Fibroblast of lung (primary cell): ENCODE data around the gene DPYSL4. TPM values are rescaled to one million over a fixed set of nuclear protein-coding genes. Genes with fewer than 3 reads are reported as not detected.

Experiments used
- DNase-seq, 2 donors: peaks; one replicate each; pipeline versions ENCODE4 v3.0.0 to v3.0.0-alpha.2; 2010; ENCODE audit warnings: low read depth in 2 of 2
- H2AFZ ChIP-seq: 2 replicates; pipeline ENCODE4 v1.5.1; 2012; ENCODE audit warnings: low read length, control low read depth, inconsistent platforms
- H3K27ac ChIP-seq: 2 replicates; pipeline ENCODE4 v1.5.1; 2011; ENCODE audit warnings: low read length, control low read depth; ENCODE audit not compliant: insufficient read depth
- H3K27me3 ChIP-seq: 2 replicates; pipeline ENCODE4 v1.5.1; 2011; ENCODE audit warnings: mild to moderate bottlenecking, low read length; ENCODE audit not compliant: control insufficient read depth, insufficient read depth
- H3K36me3 ChIP-seq: 2 replicates; pipeline ENCODE4 v1.5.1; 2011; ENCODE audit warnings: low read length; ENCODE audit not compliant: control insufficient read depth, insufficient read depth
- H3K4me1 ChIP-seq: 2 replicates; pipeline ENCODE4 v1.5.1; 2011; ENCODE audit warnings: low read length; ENCODE audit not compliant: control insufficient read depth, insufficient read depth; ENCODE audit errors: extremely low read depth
- H3K4me2 ChIP-seq: 2 replicates; pipeline ENCODE4 v1.5.1; 2011; ENCODE audit warnings: low read length, control low read depth; ENCODE audit not compliant: insufficient read depth; ENCODE audit errors: extremely low read depth
- H3K4me3 ChIP-seq, 4 experiments: fragments of 200-600 bp in 1 of 4; sonication (generic) in 1 of 4; replicated peaks in 1 of 4; 2 replicates each; pipeline ENCODE4 v1.5.1; 2011 to 2016; ENCODE audit warnings: low read length in 4 of 4, low read depth in 3 of 4, mild to moderate bottlenecking in 3 of 4, control low read depth in 2 of 4, inconsistent platforms in 1 of 4, mixed read lengths in 1 of 4; ENCODE audit not compliant: insufficient read depth in 1 of 4; ENCODE audit errors: control extremely low read depth in 1 of 4
- H3K79me2 ChIP-seq: 2 replicates; pipeline ENCODE4 v1.5.1; 2012; ENCODE audit warnings: mild to moderate bottlenecking, low read length, inconsistent platforms; ENCODE audit not compliant: control insufficient read depth, insufficient read depth
- H3K9ac ChIP-seq: 2 replicates; pipeline ENCODE4 v1.5.1; 2011; ENCODE audit warnings: mild to moderate bottlenecking, low read length, control low read depth; ENCODE audit not compliant: insufficient read depth
- H3K9me3 ChIP-seq: 2 replicates; pipeline ENCODE4 v1.5.1; 2012; ENCODE audit warnings: low read depth, low read length; ENCODE audit not compliant: control insufficient read depth, insufficient read depth
- H4K20me1 ChIP-seq: 2 replicates; pipeline ENCODE4 v1.5.1; 2011; ENCODE audit warnings: low read length; ENCODE audit not compliant: control insufficient read depth, insufficient read depth; ENCODE audit errors: extremely low read depth
- EZH2 ChIP-seq: IDR thresholded peaks from 2 replicates; pipeline ENCODE4 v1.5.1; 2012; ENCODE audit warnings: low read length, control low read depth, mild to moderate bottlenecking; ENCODE audit errors: missing control alignments
- polyA plus RNA-seq, 2 donors: library from polyadenylated mRNA; depleted of rRNA in 1 of 2; stranded (reverse) in 1 of 2; unstranded in 1 of 2; fragments of >200 nt; gene quantifications; 2 replicates each; pipeline ENCODE4 v1.2.1, GENCODE V29; 2011 to 2012; ENCODE audit warnings: missing spikeins in 1 of 2
- total RNA-seq: library from RNA; depleted of rRNA; stranded (reverse); fragments of >200 nt; gene quantifications from 2 replicates; pipeline ENCODE4 v1.2.1, GENCODE V29; 2014
- TF ChIP-seq, protein P1 (sequence below), 2 donors: IDR thresholded peaks in 1 of 2; conservative IDR thresholded peaks in 1 of 2; 1 replicate in 1 of 2; 2 replicates in 1 of 2; pipeline ENCODE4 v1.5.1; 2011 to 2012; ENCODE audit warnings: low read length in 2 of 2, control low read depth in 1 of 2, inconsistent platforms in 1 of 2, low read depth in 1 of 2, mild to moderate bottlenecking in 1 of 2

Gene DPYSL4
- total and polyA plus RNA-seq, 2 donors (not counting 1 experiment from before 2014, with no cell fraction given), result 0.83 to 1.4 TPM

DNA sequence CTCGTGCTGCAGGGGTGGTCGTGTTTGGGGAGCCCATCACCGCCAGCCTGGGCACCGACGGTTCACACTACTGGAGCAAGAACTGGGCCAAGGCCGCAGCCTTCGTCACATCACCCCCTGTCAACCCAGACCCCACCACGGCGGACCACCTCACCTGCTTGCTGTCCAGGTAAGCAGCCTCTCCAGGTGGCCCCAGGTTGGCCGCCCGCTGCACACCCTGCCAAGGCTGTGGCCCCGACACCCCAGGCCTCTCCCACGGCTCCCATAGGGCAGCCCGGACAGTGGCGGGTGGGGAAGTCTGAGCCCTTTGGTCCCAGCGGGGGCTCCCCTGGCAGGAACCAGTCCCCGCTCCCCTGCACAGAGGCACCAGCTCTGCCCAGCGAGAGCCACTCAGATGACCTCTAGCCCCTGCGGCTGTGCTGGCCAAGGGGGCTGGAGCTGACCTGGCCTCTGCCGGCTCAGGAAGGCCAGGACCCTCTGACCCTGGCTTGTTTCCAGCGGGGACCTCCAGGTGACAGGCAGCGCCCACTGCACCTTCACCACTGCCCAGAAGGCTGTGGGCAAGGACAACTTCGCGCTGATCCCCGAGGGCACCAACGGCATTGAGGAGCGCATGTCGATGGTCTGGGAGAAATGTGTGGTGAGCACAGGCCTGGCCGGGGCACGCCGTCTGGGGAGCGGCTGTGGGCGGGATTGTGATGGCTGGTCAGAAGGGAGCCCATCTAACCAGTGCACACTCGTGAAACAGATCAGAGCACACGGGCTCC is 13.8 kb downstream of the DPYSL4 start:
- Histone ChIP-seq H3K4me3 (no peak overlapping the region), H3K4me1 (no peaks in the 10 kb centered on the region), H3K36me3 (no peaks in the 10 kb centered on the region), H3K27ac (no peak overlapping the region), H4K20me1 (no peaks in the 10 kb centered on the region), H3K9me3 (no peaks in the 10 kb centered on the region), H3K27me3 (no peaks in the 10 kb centered on the region), H2AFZ (no peak overlapping the region), H3K4me2 (no peak overlapping the region), H3K79me2 (no peaks in the 10 kb centered on the region), H3K9ac (no peak overlapping the region)
- TF ChIP-seq, protein P1, sequence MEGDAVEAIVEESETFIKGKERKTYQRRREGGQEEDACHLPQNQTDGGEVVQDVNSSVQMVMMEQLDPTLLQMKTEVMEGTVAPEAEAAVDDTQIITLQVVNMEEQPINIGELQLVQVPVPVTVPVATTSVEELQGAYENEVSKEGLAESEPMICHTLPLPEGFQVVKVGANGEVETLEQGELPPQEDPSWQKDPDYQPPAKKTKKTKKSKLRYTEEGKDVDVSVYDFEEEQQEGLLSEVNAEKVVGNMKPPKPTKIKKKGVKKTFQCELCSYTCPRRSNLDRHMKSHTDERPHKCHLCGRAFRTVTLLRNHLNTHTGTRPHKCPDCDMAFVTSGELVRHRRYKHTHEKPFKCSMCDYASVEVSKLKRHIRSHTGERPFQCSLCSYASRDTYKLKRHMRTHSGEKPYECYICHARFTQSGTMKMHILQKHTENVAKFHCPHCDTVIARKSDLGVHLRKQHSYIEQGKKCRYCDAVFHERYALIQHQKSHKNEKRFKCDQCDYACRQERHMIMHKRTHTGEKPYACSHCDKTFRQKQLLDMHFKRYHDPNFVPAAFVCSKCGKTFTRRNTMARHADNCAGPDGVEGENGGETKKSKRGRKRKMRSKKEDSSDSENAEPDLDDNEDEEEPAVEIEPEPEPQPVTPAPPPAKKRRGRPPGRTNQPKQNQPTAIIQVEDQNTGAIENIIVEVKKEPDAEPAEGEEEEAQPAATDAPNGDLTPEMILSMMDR (conservative IDR thresholded peaks at IDR 0.05 in 1 of 2, IDR thresholded peaks at IDR 0.05 in 1 of 2; ENCODE audit: low read depth in 1 of 2, low read length in 2 of 2), result no peak
- no peak for TF ChIP-seq EZH2
- DNase-seq, result no peak

DNA sequence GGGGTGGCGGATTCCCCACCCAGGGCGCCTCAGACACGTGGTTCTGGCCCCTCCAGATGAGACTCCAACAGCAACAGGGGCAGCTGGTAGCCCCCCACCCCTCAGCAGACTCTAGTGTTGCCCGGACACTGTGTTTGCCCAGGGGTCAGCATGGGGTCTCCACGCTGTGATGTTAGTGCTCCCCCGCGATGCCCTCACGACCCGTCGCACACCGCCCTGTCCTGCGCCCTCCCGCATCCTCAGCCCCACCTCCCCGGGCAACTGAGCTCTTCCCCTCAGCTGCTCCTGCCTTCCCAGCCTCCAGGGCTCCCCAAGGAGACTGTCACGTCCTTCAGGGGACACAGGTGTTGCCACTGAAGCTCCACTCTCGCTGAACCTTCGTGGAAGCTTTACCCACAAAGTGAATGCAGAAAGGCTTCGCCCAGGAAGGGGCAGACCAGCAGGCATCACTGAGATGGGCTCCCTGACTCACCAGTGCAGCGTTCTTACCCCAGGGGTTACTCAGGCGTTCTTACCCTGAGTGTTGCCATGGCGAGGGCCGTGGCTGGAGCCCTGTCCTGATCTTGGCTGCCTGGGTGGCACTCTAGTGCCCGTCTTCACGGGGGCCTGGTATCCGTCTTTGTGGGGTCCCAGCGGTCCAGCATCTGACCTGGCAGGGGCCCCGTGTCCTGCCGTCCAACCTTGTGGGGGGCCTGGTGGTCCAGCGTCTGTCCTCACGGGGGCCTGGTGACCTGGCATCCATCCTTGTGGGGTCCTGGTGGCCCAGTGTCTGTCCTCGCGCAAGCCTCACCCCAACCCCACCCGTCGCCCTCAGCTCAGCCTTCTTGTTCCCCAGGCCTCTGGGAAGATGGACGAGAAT is 14.6 kb downstream of the DPYSL4 start:
- no peak overlapping the region for H2AFZ ChIP-seq
- no peak overlapping the region for H3K4me3 ChIP-seq
- DNase-seq, result no peak
- H3K36me3 ChIP-seq, result no peaks in the 10 kb centered on the region
- no peak overlapping the region for H3K27ac ChIP-seq
- H3K27me3 ChIP-seq, result no peaks in the 10 kb centered on the region
- H3K79me2 ChIP-seq, result no peaks in the 10 kb centered on the region
- no peak for TF ChIP-seq EZH2
- no peaks in the 10 kb centered on the region for H4K20me1 ChIP-seq
- H3K4me2 ChIP-seq, result no peak overlapping the region
- no peaks in the 10 kb centered on the region for H3K4me1 ChIP-seq
- no peak overlapping the region for H3K9ac ChIP-seq
- no peaks in the 10 kb centered on the region for H3K9me3 ChIP-seq

DNA sequence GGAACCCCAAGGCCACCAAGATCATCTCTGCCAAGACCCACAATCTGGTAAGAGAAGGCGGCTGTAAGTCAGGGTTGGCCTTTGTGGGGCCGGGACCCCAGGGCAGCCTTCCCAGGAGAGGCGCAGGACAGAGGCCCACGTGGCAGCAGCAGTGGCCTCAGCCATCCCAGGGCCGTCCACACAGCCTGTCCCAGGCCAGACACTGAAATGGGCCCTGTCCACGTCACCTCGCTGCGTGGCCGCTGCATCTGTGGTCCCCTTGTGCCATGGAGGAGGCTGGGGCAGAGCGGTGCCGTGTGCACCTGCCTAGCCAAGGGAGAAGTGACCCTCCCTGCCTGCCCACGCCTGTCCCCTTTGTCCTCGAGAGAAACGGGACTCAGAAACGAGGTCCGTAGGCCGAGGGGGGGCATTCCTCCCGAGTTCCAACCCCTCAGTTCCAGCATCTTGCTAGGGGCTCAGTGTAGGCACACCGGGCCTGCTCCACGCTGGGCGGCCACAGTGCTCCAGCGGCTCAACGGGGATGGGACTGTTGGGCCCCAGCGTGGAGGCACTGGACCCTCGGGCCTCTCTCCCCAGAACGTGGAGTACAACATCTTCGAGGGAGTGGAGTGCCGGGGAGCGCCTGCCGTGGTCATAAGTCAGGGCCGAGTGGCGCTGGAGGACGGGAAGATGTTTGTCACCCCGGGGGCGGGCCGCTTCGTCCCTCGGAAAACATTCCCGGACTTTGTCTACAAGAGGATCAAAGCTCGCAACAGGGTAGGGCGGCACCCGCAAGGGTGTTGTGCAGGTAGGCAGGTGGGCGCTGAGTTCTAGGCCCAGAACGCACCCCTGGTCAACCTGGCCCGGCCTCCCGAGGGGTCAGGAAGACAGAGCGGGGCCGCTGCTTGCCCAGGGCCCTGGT is 15.6 kb downstream of the DPYSL4 start:
- no peak for DNase-seq
- no peaks in the 10 kb centered on the region for H3K9me3 ChIP-seq
- no peaks in the 10 kb centered on the region for H3K36me3 ChIP-seq
- no peak overlapping the region for H3K27ac ChIP-seq
- no peak overlapping the region for H2AFZ ChIP-seq
- H3K79me2 ChIP-seq, result no peaks in the 10 kb centered on the region
- H3K4me3 ChIP-seq, result no peak overlapping the region
- TF ChIP-seq EZH2, result no peak
- TF ChIP-seq, protein P1 (conservative IDR thresholded peaks at IDR 0.05 in 1 of 2, IDR thresholded peaks at IDR 0.05 in 1 of 2; ENCODE audit: low read depth in 1 of 2, low read length in 2 of 2), result no peak
- no peaks in the 10 kb centered on the region for H4K20me1 ChIP-seq
- no peak overlapping the region for H3K4me2 ChIP-seq
- no peak overlapping the region for H3K9ac ChIP-seq
- H3K4me1 ChIP-seq, result no peaks in the 10 kb centered on the region
- no peaks in the 10 kb centered on the region for H3K27me3 ChIP-seq
